ENCODE measurements around the gene PPM1N. TPM values are rescaled to one million over a fixed set of nuclear protein-coding genes. Genes with fewer than 3 reads are reported as not detected.

PPM1N gene
- total RNA-seq, 4 donors from 2014 or later = 0.39 to 5.0 (median 0.60) TPM; not detected in 1

- peaks cover 2 to 24% (median 4%) of the 10 kb centered on the region in 3 donors for H3K36me3 ChIP-seq
- H3K27me3 ChIP-seq = peaks cover 0 to 20% of the 10 kb centered on the region in 2 donors
- no peak for TF ChIP-seq CTCF (IDR thresholded peaks at IDR 0.05)
- no peak for TF ChIP-seq EP300 (IDR thresholded peaks at IDR 0.05)
- TF ChIP-seq POLR2A (IDR thresholded peaks at IDR 0.05) = no peak
- H3K4me1 ChIP-seq = peaks cover 0 to 32% (median 9%) of the 10 kb centered on the region in 4 donors
- H3K9me3 ChIP-seq = no peaks in the 10 kb centered on the region
- peak overlapping the region in 3 of 4 donors; percentile 10 to 49 (median 24) for H3K4me3 ChIP-seq
- no peak overlapping the region for H3K27ac ChIP-seq
- WGBS, 2 donors = 33 to 35% methylated on average over 14 of the region's 14 CpGs
- DNase-seq (ENCODE audit: low spot score in 2 of 2) = no peak
Observed at GRCh38 chr19:45529420-45529785, 31.2 kb downstream of the PPM1N start.

GRCh38 chr19:45531349-45531748, 33.1 kb downstream of the PPM1N start:
- H3K4me1 ChIP-seq = peaks cover 0 to 24% (median 6%) of the 10 kb centered on the region in 4 donors
- peaks cover 0 to 20% of the 10 kb centered on the region in 2 donors for H3K27me3 ChIP-seq
- no peaks in the 10 kb centered on the region for H3K9me3 ChIP-seq
- 92 to 96% methylated on average over 1 of the region's 1 CpG for WGBS, 2 donors
- no peak overlapping the region for H3K4me3 ChIP-seq
- H3K27ac ChIP-seq = no peak overlapping the region
- H3K36me3 ChIP-seq = peaks cover 0 to 5% (median 0%) of the 10 kb centered on the region in 3 donors
- no peak for DNase-seq (ENCODE audit: low spot score in 2 of 2)
- no peak for TF ChIP-seq EP300 (IDR thresholded peaks at IDR 0.05)
- no peak for TF ChIP-seq POLR2A (IDR thresholded peaks at IDR 0.05)
- no peak for TF ChIP-seq CTCF (IDR thresholded peaks at IDR 0.05)

GRCh38 chr19:45539459-45539858, 41.2 kb downstream of the PPM1N start:
- H3K4me3 ChIP-seq = no peak overlapping the region
- 77 to 90% methylated on average over 9 of the region's 9 CpGs for WGBS, 2 donors
- no peaks in the 10 kb centered on the region for H3K27me3 ChIP-seq
- peaks cover 0 to 15% (median 0%) of the 10 kb centered on the region in 4 donors for H3K4me1 ChIP-seq
- no peak overlapping the region for H3K27ac ChIP-seq
- H3K9me3 ChIP-seq = no peaks in the 10 kb centered on the region
- TF ChIP-seq EP300 (IDR thresholded peaks at IDR 0.05) (no peak), POLR2A (IDR thresholded peaks at IDR 0.05) (no peak), CTCF (IDR thresholded peaks at IDR 0.05) (no peak)
- H3K36me3 ChIP-seq = no peaks in the 10 kb centered on the region
- DNase-seq (ENCODE audit: low spot score in 2 of 2) = no peak

GRCh38 chr19:45542234-45542668, 44.0 kb downstream of the PPM1N start:
- TF ChIP-seq CTCF (IDR thresholded peaks at IDR 0.05) (no peak), EP300 (IDR thresholded peaks at IDR 0.05) (no peak), POLR2A (IDR thresholded peaks at IDR 0.05) (no peak)
- Histone ChIP-seq H3K27ac (peak overlapping the region in 3 of 4 donors; percentile 59 to 93 (median 82)), H3K36me3 (no peaks in the 10 kb centered on the region), H3K4me3 (no peak overlapping the region), H3K9me3 (no peaks in the 10 kb centered on the region), H3K27me3 (no peaks in the 10 kb centered on the region), H3K4me1 (peaks cover 0 to 19% (median 0%) of the 10 kb centered on the region in 4 donors)
- 62 to 76% methylated on average over 7 of the region's 7 CpGs for WGBS, 2 donors
- no peak for DNase-seq (ENCODE audit: low spot score in 2 of 2)

GRCh38 chr19:45547211-45547770, 49.0 kb downstream of the PPM1N start:
- Histone ChIP-seq H3K27ac (peak overlapping the region in 3 of 4 donors; percentile 60 to 78 (median 78)), H3K4me3 (no peak overlapping the region), H3K9me3 (no peaks in the 10 kb centered on the region), H3K4me1 (peaks cover 0 to 22% (median 0%) of the 10 kb centered on the region in 4 donors), H3K27me3 (no peaks in the 10 kb centered on the region), H3K36me3 (no peaks in the 10 kb centered on the region)
- WGBS, 2 donors = 85% methylated on average over 10 of the region's 10 CpGs
- TF ChIP-seq EP300 (IDR thresholded peaks at IDR 0.05) (no peak), POLR2A (IDR thresholded peaks at IDR 0.05) (no peak), CTCF (IDR thresholded peaks at IDR 0.05) (no peak)
- DNase-seq (ENCODE audit: low spot score in 2 of 2) = no peak

Data from tibial nerve (tissue), 4 donors.